Measurements from ENCODE around the gene FKBP8. TPM values are rescaled to one million over a fixed set of nuclear protein-coding genes. Genes with fewer than 3 reads are reported as not detected.
A peak's percentile ranks its signal among the peaks of the same experiment; 100 is the strongest.

Gene FKBP8
- total and polyA plus RNA-seq, 4 donors, result 225 to 362 (median 247) TPM

- intact Hi-C loops (cut with DNase I), result loop anchor here in 1 of 2 donors (5.0 kb wide), 1 partner anchor 131 kb away; no protein-coding TSS in a partner anchor
- no peak for DNase-seq
Measured at GRCh38 chr19:18587962-18588610, 44.7 kb upstream of the FKBP8 start.

GRCh38 chr19:18587561-18587960, 44.2 kb upstream of the FKBP8 start:
- Histone ChIP-seq H3K36me3 (ENCODE audit: control insufficient read depth in 1 of 2, insufficient read depth in 2 of 2, low read length in 1 of 2) (no peaks in the 10 kb centered on the region), H3K9me3 (ENCODE audit: control insufficient read depth, low read length) (no peaks in the 10 kb centered on the region), H3K27me3 (ENCODE audit: control insufficient read depth in 1 of 2, insufficient read depth in 2 of 2, low read length in 1 of 2) (no peaks in the 10 kb centered on the region), H3K4me1 (ENCODE audit: control insufficient read depth in 1 of 2, insufficient read depth in 2 of 2, low read length in 2 of 2) (no peaks in the 10 kb centered on the region), H3K4me3 (ENCODE audit: low read length in 2 of 2) (no peak overlapping the region), H3K27ac (ENCODE audit: low read depth in 1 of 2, low read length in 2 of 2) (no peak overlapping the region)
- DNase-seq (no peak), ATAC-seq (ENCODE audit: low FRiP score) (no peak)
- 90 to 92% methylated on average over 11 to 12 of the region's 12 CpGs for WGBS, 2 donors
- intact Hi-C loops (cut with DNase I), result loop anchor here in 1 of 2 donors (5.0 kb wide), 1 partner anchor 130 kb away; no protein-coding TSS in a partner anchor

More at GRCh38 chr19:18587962-18588610, 44.7 kb upstream of the FKBP8 start:
- Histone ChIP-seq H3K27me3 (ENCODE audit: control insufficient read depth in 1 of 2, insufficient read depth in 2 of 2, low read length in 1 of 2) (no peaks in the 10 kb centered on the region), H3K27ac (ENCODE audit: low read depth in 1 of 2, low read length in 2 of 2) (peak overlapping the region in 1 of 2 donors; percentile 23), H3K4me1 (ENCODE audit: control insufficient read depth in 1 of 2, insufficient read depth in 2 of 2, low read length in 2 of 2) (no peaks in the 10 kb centered on the region), H3K36me3 (ENCODE audit: control insufficient read depth in 1 of 2, insufficient read depth in 2 of 2, low read length in 1 of 2) (no peaks in the 10 kb centered on the region), H3K4me3 (ENCODE audit: low read length in 2 of 2) (peak overlapping the region; percentile 68 to 80), H3K9me3 (ENCODE audit: control insufficient read depth, low read length) (no peaks in the 10 kb centered on the region)
- peak; percentile 9 for ATAC-seq (ENCODE audit: low FRiP score)
- 35 to 40% methylated on average over 16 of the region's 16 CpGs for WGBS, 2 donors

- H3K9me3 ChIP-seq (ENCODE audit: control insufficient read depth, low read length), result no peaks in the 10 kb centered on the region
- 7 to 17% methylated on average over 2 of the region's 2 CpGs for WGBS, 2 donors
- ATAC-seq (ENCODE audit: low FRiP score) (no peak), DNase-seq (no peak)
- H3K36me3 ChIP-seq (ENCODE audit: control insufficient read depth in 1 of 2, insufficient read depth in 2 of 2, low read length in 1 of 2), result no peaks in the 10 kb centered on the region
- H3K27ac ChIP-seq (ENCODE audit: low read depth in 1 of 2, low read length in 2 of 2), result no peak overlapping the region
- H3K4me3 ChIP-seq (ENCODE audit: low read length in 2 of 2), result no peak overlapping the region
- intact Hi-C loops (cut with DNase I), result loop anchor here in 1 of 2 donors (5.0 kb wide), 1 partner anchor 129 kb away; no protein-coding TSS in a partner anchor
- H3K4me1 ChIP-seq (ENCODE audit: control insufficient read depth in 1 of 2, insufficient read depth in 2 of 2, low read length in 2 of 2), result no peaks in the 10 kb centered on the region
- H3K27me3 ChIP-seq (ENCODE audit: control insufficient read depth in 1 of 2, insufficient read depth in 2 of 2, low read length in 1 of 2), result no peaks in the 10 kb centered on the region
Measured at GRCh38 chr19:18586306-18586705, 42.9 kb upstream of the FKBP8 start.

- Histone ChIP-seq H3K36me3 (ENCODE audit: control insufficient read depth in 1 of 2, insufficient read depth in 2 of 2, low read length in 1 of 2) (peaks cover 0 to 2% of the 10 kb centered on the region in 2 donors), H3K4me1 (ENCODE audit: control insufficient read depth in 1 of 2, insufficient read depth in 2 of 2, low read length in 2 of 2) (no peaks in the 10 kb centered on the region), H3K27me3 (ENCODE audit: control insufficient read depth in 1 of 2, insufficient read depth in 2 of 2, low read length in 1 of 2) (no peaks in the 10 kb centered on the region), H3K9me3 (ENCODE audit: control insufficient read depth, low read length) (no peaks in the 10 kb centered on the region), H3K4me3 (ENCODE audit: low read length in 2 of 2) (no peak overlapping the region), H3K27ac (ENCODE audit: low read depth in 1 of 2, low read length in 2 of 2) (no peak overlapping the region)
- intact Hi-C loops (cut with DNase I), result no loop called here
- no peak for DNase-seq
- 65 to 84% methylated on average over 7 of the region's 7 CpGs for WGBS, 2 donors
- ATAC-seq (ENCODE audit: low FRiP score), result no peak
Measured at GRCh38 chr19:18580311-18580710, 36.9 kb upstream of the FKBP8 start.

- Histone ChIP-seq H3K4me1 (ENCODE audit: control insufficient read depth in 1 of 2, insufficient read depth in 2 of 2, low read length in 2 of 2) (peaks cover 0 to 3% of the 10 kb centered on the region in 2 donors), H3K36me3 (ENCODE audit: control insufficient read depth in 1 of 2, insufficient read depth in 2 of 2, low read length in 1 of 2) (peaks cover 3 to 7% of the 10 kb centered on the region in 2 donors), H3K4me3 (ENCODE audit: low read length in 2 of 2) (no peak overlapping the region), H3K27ac (ENCODE audit: low read depth in 1 of 2, low read length in 2 of 2) (no peak overlapping the region), H3K27me3 (ENCODE audit: control insufficient read depth in 1 of 2, insufficient read depth in 2 of 2, low read length in 1 of 2) (no peaks in the 10 kb centered on the region), H3K9me3 (ENCODE audit: control insufficient read depth, low read length) (no peaks in the 10 kb centered on the region)
- ATAC-seq (ENCODE audit: low FRiP score) (no peak), DNase-seq (no peak)
- intact Hi-C loops (cut with DNase I), result loop anchor here in 1 of 2 donors (10.0 kb wide), 1 partner anchor 103 kb away; no protein-coding TSS in a partner anchor
- 86 to 88% methylated on average over 21 of the region's 21 CpGs for WGBS, 2 donors
Measured at GRCh38 chr19:18577365-18577914, 34.1 kb upstream of the FKBP8 start.

GRCh38 chr19:18576383-18576782, 33.0 kb upstream of the FKBP8 start:
- H3K27me3 ChIP-seq (ENCODE audit: control insufficient read depth in 1 of 2, insufficient read depth in 2 of 2, low read length in 1 of 2), result no peaks in the 10 kb centered on the region
- no peak overlapping the region for H3K27ac ChIP-seq (ENCODE audit: low read depth in 1 of 2, low read length in 2 of 2)
- peaks cover 0 to 3% of the 10 kb centered on the region in 2 donors for H3K4me1 ChIP-seq (ENCODE audit: control insufficient read depth in 1 of 2, insufficient read depth in 2 of 2, low read length in 2 of 2)
- ATAC-seq (ENCODE audit: low FRiP score) (no peak), DNase-seq (no peak)
- no peaks in the 10 kb centered on the region for H3K9me3 ChIP-seq (ENCODE audit: control insufficient read depth, low read length)
- 83 to 91% methylated on average over 8 of the region's 8 CpGs for WGBS, 2 donors
- intact Hi-C loops (cut with DNase I), result loop anchor here in 1 of 2 donors (10.0 kb wide), 1 partner anchor 102 kb away; no protein-coding TSS in a partner anchor
- H3K36me3 ChIP-seq (ENCODE audit: control insufficient read depth in 1 of 2, insufficient read depth in 2 of 2, low read length in 1 of 2), result peaks cover 3 to 7% of the 10 kb centered on the region in 2 donors
- H3K4me3 ChIP-seq (ENCODE audit: low read length in 2 of 2), result no peak overlapping the region

- H3K4me3 ChIP-seq (ENCODE audit: low read length in 2 of 2), result no peak overlapping the region
- H3K27ac ChIP-seq (ENCODE audit: low read depth in 1 of 2, low read length in 2 of 2), result no peak overlapping the region
- ATAC-seq (ENCODE audit: low FRiP score), result no peak
- no peaks in the 10 kb centered on the region for H3K27me3 ChIP-seq (ENCODE audit: control insufficient read depth in 1 of 2, insufficient read depth in 2 of 2, low read length in 1 of 2)
- DNase-seq, result no peak
- H3K9me3 ChIP-seq (ENCODE audit: control insufficient read depth, low read length), result no peaks in the 10 kb centered on the region
- intact Hi-C loops (cut with DNase I), result loop anchor here in 1 of 2 donors (10.0 kb wide), 1 partner anchor 100 kb away; no protein-coding TSS in a partner anchor
- H3K36me3 ChIP-seq (ENCODE audit: control insufficient read depth in 1 of 2, insufficient read depth in 2 of 2, low read length in 1 of 2), result peaks cover 3 to 7% of the 10 kb centered on the region in 2 donors
- peaks cover 0 to 3% of the 10 kb centered on the region in 2 donors for H3K4me1 ChIP-seq (ENCODE audit: control insufficient read depth in 1 of 2, insufficient read depth in 2 of 2, low read length in 2 of 2)
- WGBS, 2 donors, result 91% methylated on average over 18 of the region's 18 CpGs
Measured at GRCh38 chr19:18574691-18575291, 31.4 kb upstream of the FKBP8 start.

- 0% methylated on average over 63 to 75 of the region's 75 CpGs for WGBS, 2 donors
- peak; percentile 99 to 100 for DNase-seq
Measured at GRCh38 chr19:18571564-18572344, 28.4 kb upstream of the FKBP8 start, which contains the start of gene UBA52. UBA52 (plus strand) TSS chr19:18571857; CDS start chr19:18573301, 1,444 bp downstream.

More at GRCh38 chr19:18571564-18572344, 28.4 kb upstream of the FKBP8 start, which contains the start of gene UBA52:
- Histone ChIP-seq H3K9me3 (ENCODE audit: control insufficient read depth, low read length) (no peaks in the 10 kb centered on the region), H3K27me3 (ENCODE audit: control insufficient read depth in 1 of 2, insufficient read depth in 2 of 2, low read length in 1 of 2) (no peaks in the 10 kb centered on the region), H3K4me1 (ENCODE audit: control insufficient read depth in 1 of 2, insufficient read depth in 2 of 2, low read length in 2 of 2) (peaks cover 0 to 3% of the 10 kb centered on the region in 2 donors), H3K4me3 (ENCODE audit: low read length in 2 of 2) (peak within 1 kb of the TSS; percentile 80 to 94), H3K36me3 (ENCODE audit: control insufficient read depth in 1 of 2, insufficient read depth in 2 of 2, low read length in 1 of 2) (peaks cover 3 to 7% of the 10 kb centered on the region in 2 donors), H3K27ac (ENCODE audit: low read depth in 1 of 2, low read length in 2 of 2) (peak within 1 kb of the TSS in 1 of 2 donors; percentile 77)
- ATAC-seq (ENCODE audit: low FRiP score), result peak; percentile 96
- intact Hi-C loops (cut with DNase I), result loop anchor here (1.0 to 10.0 kb wide), 2 partner anchors 97 to 348 kb away; partner anchors contain the start of genes COPE (in 1 of the 2) and DDX49 (in 1 of the 2)

All from aorta (tissue), 5 donors.